Frontal cortex (tissue), 4 donors: Measurements from ENCODE around the gene CDH15. TPM values are rescaled to one million over a fixed set of nuclear protein-coding genes. Genes with fewer than 3 reads are reported as not detected.
"Not testable (repeated sequence)": the region's sequence is repeated elsewhere in the genome, so short reads cannot be mapped to it uniquely, and the experiment has no call there.

Experiments used
- DNase-seq, 2 donors: peaks; one replicate each; pipeline ENCODE4 v3.0.0; 2012; ENCODE audit warnings: low spot score in 2 of 2
- FAIRE-seq: peaks from 2 replicates; lab custom pipeline; 2012; peaks lifted over from hg19 to GRCh38; lab: Jason Lieb, UNC
- total RNA-seq: library from RNA; depleted of rRNA; stranded (reverse); fragments of >200 nt; gene quantifications from one replicate; pipeline ENCODE4 v1.2.3, GENCODE V29; 2014
- donor health status: control.
- donor health status: control.
- donor health status: control.

Gene CDH15
- total RNA-seq, 1 donor from 2014 or later: 0.41 TPM

DNA sequence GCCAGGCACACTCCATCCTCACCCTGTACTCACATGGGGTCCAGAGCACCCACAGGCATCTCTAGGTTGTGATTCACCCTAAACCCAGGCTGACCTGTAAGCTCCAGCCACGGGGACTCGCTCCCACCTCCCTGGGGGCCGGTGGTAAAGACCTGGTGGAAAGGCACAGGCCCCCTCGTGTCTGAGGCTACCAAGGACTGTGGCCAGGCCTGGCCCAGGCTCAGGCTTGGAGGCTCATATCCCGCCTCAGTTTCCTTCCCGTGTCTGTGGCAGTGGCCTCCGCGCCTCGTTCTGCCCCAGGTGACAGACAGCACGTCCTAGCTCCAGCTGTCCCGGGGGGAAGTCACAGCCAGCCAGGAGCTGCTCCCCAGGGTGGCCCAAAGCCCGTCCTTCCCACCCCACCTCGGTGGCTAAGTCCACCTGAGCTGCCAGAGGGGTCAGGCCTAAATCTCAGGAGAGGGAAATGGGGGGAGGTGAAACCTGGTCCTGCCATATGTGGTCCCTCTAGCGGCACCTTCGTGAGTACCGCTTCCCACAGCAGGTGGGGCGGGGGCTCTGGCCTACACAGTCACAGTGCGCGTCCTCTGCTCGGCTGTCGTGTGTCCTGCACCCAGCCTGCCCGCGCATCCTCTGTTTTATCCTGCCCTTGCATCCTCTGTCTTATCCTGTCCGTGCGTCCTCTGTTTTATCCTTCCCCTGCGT lies 12.6 kb downstream of the CDH15 start:
- DNase-seq: no peak
- no peak for FAIRE-seq

DNA sequence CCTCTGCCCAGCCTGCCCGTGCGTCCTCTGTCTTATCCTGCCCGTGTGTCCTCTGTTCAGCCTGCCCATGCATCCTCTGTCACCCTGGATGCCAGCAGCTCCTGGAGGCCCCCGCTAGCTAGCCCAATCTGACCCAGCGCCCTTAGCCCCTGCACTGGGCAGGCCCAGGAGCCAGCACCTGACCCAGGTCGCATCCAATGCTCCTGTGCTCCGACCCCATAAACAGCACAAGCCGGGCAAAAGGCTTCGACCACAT lies 13.1 kb downstream of the CDH15 start:
- FAIRE-seq (no peak), DNase-seq (no peak)

DNA sequence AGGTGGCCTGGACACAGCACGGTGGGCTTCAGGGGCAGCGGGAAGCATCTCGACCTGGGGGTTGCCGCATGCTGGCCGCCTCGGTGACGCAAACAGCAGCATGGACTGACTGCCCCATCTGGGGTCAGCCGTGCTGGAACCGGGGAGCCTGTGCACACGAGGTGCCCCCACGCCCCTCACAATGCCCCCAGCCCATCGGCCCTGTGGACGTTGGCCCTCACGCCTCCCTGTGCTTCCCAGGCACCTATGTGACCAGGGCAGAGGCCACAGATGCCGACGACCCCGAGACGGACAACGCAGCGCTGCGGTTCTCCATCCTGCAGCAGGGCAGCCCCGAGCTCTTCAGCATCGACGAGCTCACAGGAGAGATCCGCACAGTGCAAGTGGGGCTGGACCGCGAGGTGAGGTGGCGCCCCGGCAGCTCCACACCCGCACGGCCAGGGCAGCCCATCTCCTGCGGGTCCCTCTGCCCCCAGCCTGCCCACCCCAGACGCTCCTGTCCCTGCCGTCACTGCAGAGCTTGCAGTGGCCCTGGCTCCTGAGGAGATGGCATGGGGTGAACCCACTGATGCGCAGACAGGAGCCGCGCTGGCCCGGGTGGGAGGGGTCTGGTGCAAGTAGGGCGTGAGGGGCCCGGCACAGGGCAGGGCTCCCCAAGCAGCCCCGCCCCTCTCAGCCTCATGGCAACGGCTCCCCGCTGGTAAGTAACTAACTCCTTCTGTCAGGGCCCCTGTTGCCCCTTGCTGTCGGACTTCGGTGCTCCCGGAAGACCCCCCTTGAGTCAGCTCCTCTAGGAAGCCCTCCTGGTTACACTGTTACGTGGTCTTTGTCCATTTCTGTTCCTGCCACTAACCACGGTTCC lies 13.6 kb downstream of the CDH15 start:
- DNase-seq (no peak), FAIRE-seq (no peak)

DNA sequence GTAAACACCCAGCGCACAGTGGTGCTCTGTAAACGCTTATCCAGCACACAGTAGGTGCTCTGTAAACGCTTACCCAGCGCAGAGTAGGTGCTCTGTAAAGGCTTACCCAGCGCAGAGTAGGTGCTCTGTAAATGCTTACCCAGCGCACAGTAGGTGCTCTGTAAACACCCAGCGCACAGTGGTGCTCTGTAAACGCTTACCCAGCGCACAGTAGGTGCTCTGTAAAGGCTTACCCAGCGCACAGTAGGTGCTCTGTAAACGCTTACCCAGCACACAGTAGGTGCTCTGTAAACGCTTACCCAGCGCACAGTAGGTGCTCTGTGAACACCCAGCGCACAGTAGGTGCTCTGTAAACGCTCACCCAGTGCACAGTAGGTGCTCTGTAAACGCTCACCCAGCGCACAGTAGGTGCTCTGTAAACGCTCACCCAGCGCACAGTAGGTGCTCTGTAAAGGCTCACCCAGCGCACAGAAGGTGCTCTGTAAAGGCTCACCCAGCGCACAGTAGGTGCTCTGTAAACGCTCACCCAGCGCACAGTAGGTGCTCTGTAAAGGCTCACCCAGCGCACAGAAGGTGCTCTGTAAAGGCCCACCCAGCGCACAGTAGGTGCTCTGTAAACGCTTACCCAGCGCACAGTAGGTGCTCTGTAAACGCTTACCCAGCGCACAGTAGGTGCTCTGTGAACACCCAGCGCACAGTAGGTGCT lies 14.5 kb downstream of the CDH15 start:
- DNase-seq, FAIRE-seq: not testable (repeated sequence)

DNA sequence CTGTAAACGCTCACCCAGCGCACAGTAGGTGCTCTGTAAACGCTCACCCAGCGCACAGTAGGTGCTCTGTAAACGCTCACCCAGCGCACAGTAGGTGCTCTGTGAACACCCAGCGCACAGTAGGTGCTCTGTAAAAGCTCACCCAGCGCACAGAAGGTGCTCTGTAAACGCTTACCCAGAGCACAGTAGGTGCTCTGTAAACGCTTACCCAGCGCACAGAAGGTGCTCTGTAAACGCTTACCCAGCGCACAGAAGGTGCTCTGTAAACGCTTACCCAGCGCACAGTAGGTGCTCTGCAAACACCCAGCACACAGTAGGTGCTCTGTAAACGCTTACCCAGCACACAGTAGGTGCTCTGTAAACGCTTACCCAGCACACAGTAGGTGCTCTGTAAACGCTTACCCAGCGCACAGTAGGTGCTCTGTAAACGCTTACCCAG lies 15.1 kb downstream of the CDH15 start:
- not testable (repeated sequence) for FAIRE-seq, DNase-seq

DNA sequence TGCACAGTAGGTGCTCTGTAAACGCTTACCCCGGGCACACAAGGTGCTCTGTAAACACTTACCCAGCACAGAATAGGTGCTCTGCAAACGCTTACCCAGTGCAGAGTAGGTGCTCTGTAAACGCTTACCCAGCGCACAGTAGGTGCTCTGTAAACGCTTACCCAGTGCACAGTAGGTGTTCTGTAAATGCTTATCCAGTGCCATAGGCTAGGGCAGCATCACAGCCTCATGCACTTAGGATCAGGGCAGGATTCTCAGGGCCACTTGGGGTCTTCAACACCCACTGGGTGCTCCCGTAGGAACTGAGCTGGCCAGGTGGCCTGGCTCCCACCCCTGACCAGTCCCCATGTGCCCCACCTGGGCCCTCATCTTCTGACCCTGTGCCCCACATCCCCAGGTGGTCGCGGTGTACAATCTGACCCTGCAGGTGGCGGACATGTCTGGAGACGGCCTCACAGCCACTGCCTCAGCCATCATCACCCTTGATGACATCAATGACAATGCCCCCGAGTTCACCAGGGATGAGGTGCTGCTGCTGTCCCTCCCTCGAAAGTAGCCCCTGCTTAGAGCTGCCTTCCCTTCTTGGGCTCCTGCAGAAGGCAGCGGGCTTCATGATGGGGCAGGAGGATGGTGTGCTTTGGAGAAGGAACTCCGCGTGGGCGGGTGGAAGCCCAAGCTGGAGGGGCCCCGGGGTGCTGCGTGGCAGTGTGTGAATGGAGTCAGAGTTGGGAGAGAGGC lies 15.7 kb downstream of the CDH15 start:
- DNase-seq (no peak), FAIRE-seq (no peak)

DNA sequence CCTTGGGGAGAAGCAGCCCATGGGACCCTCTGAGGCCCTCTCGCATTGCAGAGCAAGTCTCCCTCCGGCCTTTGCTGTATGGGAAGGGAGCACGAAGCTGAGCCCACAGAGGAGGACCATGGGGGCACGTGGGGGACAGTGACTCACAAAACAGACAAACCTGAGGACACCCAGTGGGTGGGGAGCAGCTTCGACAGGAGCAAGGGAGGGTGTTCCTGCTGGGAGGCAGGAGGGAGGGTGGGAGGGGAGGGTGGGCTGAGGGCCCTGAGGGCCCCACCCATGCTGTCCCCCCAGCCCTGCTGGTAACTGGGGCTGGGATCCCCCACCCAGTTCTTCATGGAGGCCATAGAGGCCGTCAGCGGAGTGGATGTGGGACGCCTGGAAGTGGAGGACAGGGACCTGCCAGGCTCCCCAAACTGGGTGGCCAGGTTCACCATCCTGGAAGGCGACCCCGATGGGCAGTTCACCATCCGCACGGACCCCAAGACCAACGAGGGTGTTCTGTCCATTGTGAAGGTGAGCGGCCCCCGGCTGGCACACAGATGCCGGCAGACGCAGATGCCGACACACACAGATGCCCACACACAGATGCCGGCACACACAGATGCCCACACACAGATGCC lies 16.3 kb downstream of the CDH15 start:
- DNase-seq (no peak), FAIRE-seq (no peak)

DNA sequence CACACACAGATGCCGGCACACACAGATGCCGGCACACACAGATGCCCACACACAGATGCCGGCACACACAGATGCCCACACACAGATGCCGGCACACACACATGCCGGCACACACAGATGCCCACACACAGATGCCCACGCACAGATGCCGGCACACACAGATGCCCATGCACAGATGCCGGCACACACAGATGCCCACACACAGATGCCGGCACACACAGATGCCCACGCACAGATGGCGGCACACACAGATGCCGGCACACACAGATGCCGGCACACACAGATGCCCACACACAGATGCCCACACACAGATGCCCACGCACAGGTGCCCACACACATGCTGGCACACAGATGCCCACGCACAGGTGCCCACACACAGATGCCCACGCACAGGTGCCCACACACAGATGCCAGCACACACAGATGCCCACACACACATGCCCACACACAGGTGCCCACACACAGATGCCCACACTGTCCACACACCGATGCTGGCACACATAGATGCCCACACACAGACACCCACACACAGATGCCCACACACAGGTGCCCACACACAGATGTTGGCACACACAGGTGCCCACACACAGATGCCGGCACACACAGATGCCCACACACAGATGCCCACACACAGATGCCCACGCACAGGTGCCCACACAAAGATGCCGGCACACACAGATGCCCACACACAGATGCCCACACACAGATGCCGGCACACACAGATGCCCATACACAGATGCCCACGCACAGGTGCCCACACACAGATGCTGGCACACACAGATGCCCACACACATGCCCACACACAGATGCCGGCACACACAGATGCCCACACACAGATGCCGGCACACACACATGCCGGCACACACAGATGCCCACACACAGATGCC lies 17.2 kb downstream of the CDH15 start:
- DNase-seq, FAIRE-seq: not testable (repeated sequence)

GRCh38 chr16:89189358-89190025 lies 17.9 kb downstream of the CDH15 start:
- DNase-seq: no peak

DNA sequence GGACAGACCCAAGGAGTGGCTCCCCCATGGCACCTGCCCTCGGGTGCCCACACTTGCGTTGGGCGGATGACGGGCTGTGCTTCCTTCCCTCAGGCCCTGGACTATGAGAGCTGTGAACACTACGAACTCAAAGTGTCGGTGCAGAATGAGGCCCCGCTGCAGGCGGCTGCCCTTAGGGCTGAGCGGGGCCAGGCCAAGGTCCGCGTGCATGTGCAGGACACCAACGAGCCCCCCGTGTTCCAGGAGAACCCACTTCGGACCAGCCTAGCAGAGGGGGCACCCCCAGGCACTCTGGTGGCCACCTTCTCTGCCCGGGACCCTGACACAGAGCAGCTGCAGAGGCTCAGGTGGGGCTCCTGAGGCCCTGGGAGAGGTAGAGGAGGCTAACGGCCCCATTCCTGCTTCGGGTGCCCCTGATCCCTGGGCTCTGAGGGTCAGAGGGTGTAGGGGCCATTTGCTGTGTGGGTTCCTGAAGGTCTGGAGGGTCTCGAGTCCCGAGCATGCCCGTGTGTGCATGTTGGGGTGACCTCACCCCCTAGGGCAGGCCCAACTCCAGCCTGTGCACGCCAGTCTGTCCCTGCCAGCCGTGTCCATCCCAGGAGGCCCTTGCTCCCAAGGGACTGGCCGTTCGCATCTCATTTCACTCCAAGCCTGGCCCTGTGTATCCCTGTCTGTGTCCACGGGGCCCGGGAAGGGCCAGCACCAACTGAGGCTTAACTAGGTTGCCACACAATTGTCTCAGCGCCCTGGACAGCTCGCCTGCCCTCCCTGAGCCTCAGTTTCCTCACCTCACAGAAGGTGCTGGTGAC lies 18.8 kb downstream of the CDH15 start:
- DNase-seq (no peak), FAIRE-seq (no peak)

More at GRCh38 chr16:89189358-89190025, 17.9 kb downstream of the CDH15 start:
- no peak for FAIRE-seq

DNA sequence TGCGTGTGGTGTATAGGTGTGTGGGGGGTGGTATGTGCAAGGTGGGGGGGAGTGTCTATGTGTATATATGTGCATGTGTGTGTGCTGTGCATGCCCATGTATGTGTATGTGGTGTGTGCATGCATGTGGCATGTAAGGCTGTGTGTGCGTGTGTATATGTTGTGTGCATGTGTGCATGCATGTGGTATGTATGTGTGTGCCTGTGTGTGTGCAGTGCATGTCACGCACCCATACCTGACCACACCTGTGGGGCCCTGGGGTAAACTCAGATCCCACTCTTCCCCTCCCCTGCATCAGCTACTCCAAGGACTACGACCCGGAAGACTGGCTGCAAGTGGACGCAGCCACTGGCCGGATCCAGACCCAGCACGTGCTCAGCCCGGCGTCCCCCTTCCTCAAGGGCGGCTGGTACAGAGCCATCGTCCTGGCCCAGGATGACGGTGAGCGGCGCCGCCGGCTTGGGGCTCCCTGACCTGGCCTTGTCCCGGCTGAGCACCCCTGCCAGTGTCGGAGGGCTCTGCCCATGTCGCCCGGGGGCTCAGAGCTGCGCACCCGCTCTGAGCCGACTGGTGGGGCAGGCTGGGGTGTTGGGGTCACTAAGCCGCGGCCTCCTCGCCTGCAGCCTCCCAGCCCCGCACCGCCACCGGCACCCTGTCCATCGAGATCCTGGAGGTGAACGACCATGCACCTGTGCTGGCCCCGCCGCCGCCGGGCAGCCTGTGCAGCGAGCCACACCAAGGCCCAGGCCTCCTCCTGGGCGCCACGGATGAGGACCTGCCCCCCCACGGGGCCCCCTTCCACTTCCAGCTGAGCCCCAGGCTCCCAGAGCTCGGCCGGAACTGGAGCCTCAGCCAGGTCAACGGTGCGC lies 19.7 kb downstream of the CDH15 start:
- FAIRE-seq (no peak), DNase-seq (no peak)

GRCh38 chr16:89191901-89192185 lies 20.3 kb downstream of the CDH15 start:
- no peak for FAIRE-seq
- DNase-seq: no peak

DNA sequence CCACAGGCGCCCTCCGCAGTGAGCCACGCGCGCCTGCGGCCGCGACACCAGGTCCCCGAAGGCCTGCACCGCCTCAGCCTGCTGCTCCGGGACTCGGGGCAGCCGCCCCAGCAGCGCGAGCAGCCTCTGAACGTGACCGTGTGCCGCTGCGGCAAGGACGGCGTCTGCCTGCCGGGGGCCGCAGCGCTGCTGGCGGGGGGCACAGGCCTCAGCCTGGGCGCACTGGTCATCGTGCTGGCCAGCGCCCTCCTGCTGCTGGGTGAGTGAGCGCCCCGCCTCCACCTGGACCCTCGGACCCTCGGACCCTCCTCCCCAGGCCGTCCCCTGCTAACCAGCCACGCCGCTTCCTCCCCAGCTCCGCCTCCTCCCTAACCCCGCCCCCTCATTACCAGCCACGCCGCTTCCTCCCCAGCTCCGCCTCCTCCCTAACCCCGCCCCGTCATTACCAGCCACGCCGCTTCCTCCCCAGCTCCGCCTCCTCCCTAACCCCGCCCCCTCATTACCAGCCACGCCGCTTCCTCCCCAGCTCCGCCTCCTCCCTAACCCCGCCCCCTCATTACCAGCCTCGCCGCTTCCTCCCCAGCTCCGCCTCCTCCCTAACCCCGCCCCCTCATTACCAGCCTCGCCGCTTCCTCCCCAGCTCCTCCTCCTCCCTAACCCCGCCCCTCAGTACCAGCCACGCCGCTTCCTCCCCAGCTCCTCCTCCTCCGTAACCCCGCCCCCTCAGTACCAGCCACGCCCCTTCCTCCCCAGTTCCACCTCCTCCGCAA lies 20.8 kb downstream of the CDH15 start:
- not testable (repeated sequence) for FAIRE-seq, DNase-seq

DNA sequence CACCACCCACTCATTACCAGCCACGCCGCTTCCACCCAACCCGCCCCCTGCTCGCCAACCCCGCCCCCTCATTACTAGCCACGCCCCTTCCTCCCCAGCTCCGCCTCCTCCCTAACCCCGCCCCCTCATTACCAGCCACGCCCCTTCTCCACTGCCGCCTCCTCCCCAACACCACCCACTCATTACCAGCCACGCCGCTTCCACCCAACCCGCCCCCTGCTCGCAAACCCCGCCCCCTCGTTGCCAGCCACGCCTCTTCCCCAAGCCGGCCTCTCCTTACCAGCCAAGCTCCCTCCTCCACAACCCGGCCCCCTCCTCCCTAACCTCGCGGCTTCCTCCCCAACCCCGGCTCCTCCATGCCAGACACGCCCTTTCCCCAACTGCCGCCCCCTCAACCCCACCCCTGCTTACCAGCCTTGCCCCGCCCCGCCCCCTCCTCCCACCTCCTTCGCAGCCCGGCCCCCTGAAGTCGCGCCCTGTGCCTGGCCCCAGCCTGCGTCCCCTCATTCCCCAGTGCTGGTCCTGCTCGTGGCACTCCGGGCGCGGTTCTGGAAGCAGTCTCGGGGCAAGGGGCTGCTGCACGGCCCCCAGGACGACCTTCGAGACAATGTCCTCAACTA lies 21.5 kb downstream of the CDH15 start:
- DNase-seq (no peak), FAIRE-seq (no peak)

GRCh38 chr16:89193576-89194293 lies 22.2 kb downstream of the CDH15 start:
- no peak for DNase-seq

More at GRCh38 chr16:89193576-89194293, 22.2 kb downstream of the CDH15 start:
- FAIRE-seq: no peak
